Thyroid gland (tissue), 4 donors: ENCODE data around the gene NDUFAF8. TPM values are rescaled to one million over a fixed set of nuclear protein-coding genes. Genes with fewer than 3 reads are reported as not detected.
A peak's percentile ranks its signal among the peaks of the same experiment; 100 is the strongest.

ENCODE experiments used
- DNase-seq, 2 donors: peaks; one replicate each; pipeline ENCODE4 v3.0.0-alpha.2; 2019
- H3K27ac ChIP-seq, 3 donors: fragments of 200-600 bp; sonication (generic); 1 replicate in 2 of 3; 2 replicates in 1 of 3; pipeline ENCODE4 v1.5.1; 2016 to 2019; ENCODE audit warnings: mild to moderate bottlenecking in 1 of 3, moderate library complexity in 1 of 3
- H3K27me3 ChIP-seq: fragments of 200-600 bp; sonication (generic); one replicate; pipeline ENCODE4 v1.5.1; 2019
- H3K36me3 ChIP-seq, 2 donors: fragments of 200-600 bp; sonication (generic); one replicate each; pipeline ENCODE4 v1.5.1; 2016 to 2019
- H3K4me1 ChIP-seq, 2 donors: fragments of 200-600 bp; sonication (generic); one replicate each; pipeline ENCODE4 v1.5.1; 2017 to 2019
- H3K4me3 ChIP-seq, 3 donors: fragments of 200-600 bp; sonication (generic); replicated peaks in 1 of 3; 1 replicate in 2 of 3; 2 replicates in 1 of 3; pipeline ENCODE4 v1.5.1; 2016; ENCODE audit warnings: mild to moderate bottlenecking in 1 of 3
- H3K9me3 ChIP-seq: fragments of 200-600 bp; sonication (generic); one replicate; pipeline ENCODE4 v1.5.1; 2017
- CTCF ChIP-seq, 6 experiments: fragments of 200-600 bp in 3 of 6; fragments of 450-650 bp in 3 of 6; sonication (generic) in 3 of 6; IDR thresholded peaks; one replicate each; pipeline ENCODE4 v1.5.1; 2016 to 2019; ENCODE audit warnings: antibody characterized with exemption in 6 of 6, mild to moderate bottlenecking in 2 of 6, inconsistent platforms in 1 of 6, moderate library complexity in 1 of 6
- POLR2A ChIP-seq, 2 donors: fragments of 450-650 bp; IDR thresholded peaks; one replicate each; pipeline ENCODE4 v1.6.1; 2017; ENCODE audit warnings: antibody characterized with exemption in 2 of 2, mild to moderate bottlenecking in 2 of 2, moderate library complexity in 1 of 2
- WGBS, 2 donors: methylation state at CpG; one replicate each; pipeline ENCODE4 v1.1.5; 2017; 5-methylcytosine and 5-hydroxymethylcytosine counted together
- intact Hi-C: fragments of 100-400 bp; cut with DNase I; formaldehyde crosslinking; loops from one replicate; pipeline ENCODE4 v1.15.1; 2023
- total RNA-seq, 4 donors: library from RNA; depleted of rRNA; stranded (reverse); fragments of >200 nt; gene quantifications; one replicate each; pipeline ENCODE4 v1.2.3, GENCODE V29; 2016

Gene NDUFAF8
- total RNA-seq, 4 donors from 2014 or later, result 17.0 to 107 (median 53.7) TPM

GRCh38 chr17:81191646-81192045 is 47.5 kb upstream of the NDUFAF8 start:
- H3K4me3 ChIP-seq, result no peak overlapping the region
- DNase-seq, result no peak
- H3K27me3 ChIP-seq, result no peaks in the 10 kb centered on the region
- H3K9me3 ChIP-seq, result no peaks in the 10 kb centered on the region
- WGBS, 2 donors, result 90 to 97% methylated on average over 7 of the region's 14 CpGs
- H3K27ac ChIP-seq, result no peak overlapping the region
- H3K4me1 ChIP-seq, result no peaks in the 10 kb centered on the region
- intact Hi-C loops, result no loop called here
- TF ChIP-seq POLR2A (IDR thresholded peaks at IDR 0.05) (no peak), CTCF (IDR thresholded peaks at IDR 0.05) (no peak)
- H3K36me3 ChIP-seq, result no peaks in the 10 kb centered on the region

- 78 to 92% methylated on average over 9 to 15 of the region's 34 CpGs for WGBS, 2 donors
- Histone ChIP-seq H3K27me3 (no peaks in the 10 kb centered on the region), H3K4me1 (no peaks in the 10 kb centered on the region), H3K9me3 (no peaks in the 10 kb centered on the region), H3K4me3 (no peak overlapping the region), H3K36me3 (no peaks in the 10 kb centered on the region), H3K27ac (no peak overlapping the region)
- DNase-seq, result no peak
- intact Hi-C loops, result no loop called here
- no peak for TF ChIP-seq POLR2A (IDR thresholded peaks at IDR 0.05)
- TF ChIP-seq CTCF (IDR thresholded peaks at IDR 0.05), result no peak
Measured at GRCh38 chr17:81192386-81193050, 46.6 kb upstream of the NDUFAF8 start.

GRCh38 chr17:81193051-81193410 is 46.1 kb upstream of the NDUFAF8 start:
- no peak for DNase-seq
- TF ChIP-seq POLR2A (IDR thresholded peaks at IDR 0.05), result no peak
- TF ChIP-seq CTCF (IDR thresholded peaks at IDR 0.05), result no peak
- intact Hi-C loops, result no loop called here
- 96 to 98% methylated on average over 5 to 7 of the region's 17 CpGs for WGBS, 2 donors
- Histone ChIP-seq H3K4me1 (no peaks in the 10 kb centered on the region), H3K27ac (no peak overlapping the region), H3K9me3 (no peaks in the 10 kb centered on the region), H3K36me3 (no peaks in the 10 kb centered on the region), H3K27me3 (no peaks in the 10 kb centered on the region), H3K4me3 (no peak overlapping the region)

- Histone ChIP-seq H3K4me3 (no peak overlapping the region), H3K27ac (no peak overlapping the region), H3K9me3 (no peaks in the 10 kb centered on the region), H3K4me1 (no peaks in the 10 kb centered on the region), H3K27me3 (no peaks in the 10 kb centered on the region), H3K36me3 (no peaks in the 10 kb centered on the region)
- peak in 1 of 2 donors; percentile 5 for DNase-seq
- intact Hi-C loops, result no loop called here
- 81 to 85% methylated on average over 20 to 28 of the region's 38 CpGs for WGBS, 2 donors
- TF ChIP-seq CTCF (IDR thresholded peaks at IDR 0.05) (no peak), POLR2A (IDR thresholded peaks at IDR 0.05) (no peak)
Measured at GRCh38 chr17:81193470-81194224, 45.5 kb upstream of the NDUFAF8 start.

GRCh38 chr17:81194225-81194760 is 44.8 kb upstream of the NDUFAF8 start:
- intact Hi-C loops, result no loop called here
- H3K9me3 ChIP-seq, result no peaks in the 10 kb centered on the region
- H3K27me3 ChIP-seq, result no peaks in the 10 kb centered on the region
- no peaks in the 10 kb centered on the region for H3K4me1 ChIP-seq
- no peak overlapping the region for H3K27ac ChIP-seq
- 85 to 94% methylated on average over 12 to 21 of the region's 21 CpGs for WGBS, 2 donors
- TF ChIP-seq POLR2A (IDR thresholded peaks at IDR 0.05) (no peak), CTCF (IDR thresholded peaks at IDR 0.05) (no peak)
- no peaks in the 10 kb centered on the region for H3K36me3 ChIP-seq
- DNase-seq, result no peak
- H3K4me3 ChIP-seq, result no peak overlapping the region
